HCT116 (cell line): ENCODE data around the gene CMPK1. TPM values are rescaled to one million over a fixed set of nuclear protein-coding genes. Genes with fewer than 3 reads are reported as not detected.

Experiments used
- ATAC-seq: fragments of 200-7000 bp; cut with Tn5 transposase; 2 replicates; pipeline ENCODE4 v1.9.1; 2020; ENCODE audit warnings: mild to moderate bottlenecking, moderate library complexity
- BruUV-seq: library from RNA; stranded (reverse); fragments of 400-500 nt; replicated peaks from 2 replicates; lab custom pipeline; 2021; lab: Mats Ljungman, UMichigan
- CTCF ChIA-PET: fragments of 300-600 bp; sonication (Branson Sonifier 250); formaldehyde crosslinking; loops from one replicate; lab custom pipeline; 2021; ENCODE audit warnings: antibody characterized with exemption; lab: Charles Lee
- POLR2A ChIA-PET: fragments of 300-600, 350-600 bp; sonication (Branson Sonifier 250); formaldehyde crosslinking; loops from one replicate; lab custom pipeline; 2021; ENCODE audit warnings: antibody characterized with exemption; lab: Charles Lee
- RAD21 ChIA-PET, 2 experiments: fragments of 300-600 bp; sonication (Branson Sonifier 250); formaldehyde crosslinking; loops; one replicate each; lab custom pipeline; 2023; ENCODE audit warnings: low total read pairs in 2 of 2; ENCODE audit not compliant: uncharacterized antibody in 2 of 2, unreplicated experiment in 2 of 2, low non-redundant PET in 1 of 2; lab: Charles Lee
- DNase-seq: peaks from one replicate; pipeline ENCODE4 v3.0.0-alpha.2; 2010; ENCODE audit warnings: low read depth, low spot score
- H2AFZ ChIP-seq: fragments of 200-600 bp; shearing (Covaris generic), sonication (generic); 2 replicates; pipeline ENCODE4 v1.6.1; 2017; ENCODE audit warnings: low read depth, mixed run types, mixed read lengths, antibody characterized with exemption, low read length; ENCODE audit not compliant: poor library complexity, severe bottlenecking
- H3K27ac ChIP-seq: 2 replicates; pipeline ENCODE4 v1.5.1; 2012; ENCODE audit warnings: low read depth, low read length
- H3K27me3 ChIP-seq: fragments of 200-600 bp; sonication (generic); 2 replicates; pipeline ENCODE4 v1.6.1; 2016; ENCODE audit warnings: mixed run types, low read length, mixed read lengths; ENCODE audit not compliant: insufficient read depth
- H3K36me3 ChIP-seq, 2 experiments: fragments of 200-500 bp in 1 of 2; fragments of 200-600 bp in 1 of 2; sonication (Bioruptor generic) in 1 of 2; sonication (generic) in 1 of 2; 2 replicates each; pipeline versions ENCODE4 v1.5.1 to v1.6.1; 2014 to 2016; ENCODE audit warnings: low read length in 2 of 2, inconsistent platforms in 1 of 2, mixed read lengths in 1 of 2, mixed run types in 1 of 2; ENCODE audit not compliant: insufficient read depth in 2 of 2, control insufficient read depth in 1 of 2
- H3K4me1 ChIP-seq, 2 experiments: fragments of 200-600 bp in 1 of 2; sonication (generic) in 1 of 2; 2 replicates each; pipeline versions ENCODE4 v1.5.1 to v1.6.1; 2012 to 2017; ENCODE audit warnings: low read length in 2 of 2, inconsistent platforms in 1 of 2, mild to moderate bottlenecking in 1 of 2, mixed read lengths in 1 of 2, mixed run types in 1 of 2, moderate library complexity in 1 of 2; ENCODE audit not compliant: insufficient read depth in 2 of 2, control insufficient read depth in 1 of 2
- H3K4me2 ChIP-seq: fragments of 200-600 bp; sonication (generic); 2 replicates; pipeline ENCODE4 v1.6.1; 2017; ENCODE audit warnings: mixed run types, low read length, mixed read lengths
- H3K4me3 ChIP-seq, 2 experiments: fragments of 200-600 bp in 1 of 2; sonication (generic) in 1 of 2; replicated peaks in 1 of 2; 2 replicates each; pipeline ENCODE4 v1.5.1; 2011 to 2016; ENCODE audit warnings: low read length in 2 of 2, control low read depth in 1 of 2, low read depth in 1 of 2, mild to moderate bottlenecking in 1 of 2, mixed read lengths in 1 of 2, mixed run types in 1 of 2
- H3K79me2 ChIP-seq: fragments of 200-600 bp; sonication (generic); 2 replicates; pipeline ENCODE4 v1.6.1; 2017; ENCODE audit warnings: mild to moderate bottlenecking, mixed run types, low read length, moderate library complexity, mixed read lengths; ENCODE audit not compliant: insufficient read depth
- H3K9ac ChIP-seq: fragments of 200-600 bp; sonication (generic); 2 replicates; pipeline ENCODE4 v1.6.1; 2016; ENCODE audit warnings: low read length, mixed read lengths
- H3K9me2 ChIP-seq: fragments of 200-600 bp; sonication (generic), shearing (Covaris generic); 2 replicates; pipeline ENCODE4 v1.6.1; 2017; ENCODE audit warnings: mixed run types, mild to moderate bottlenecking, moderate library complexity; ENCODE audit not compliant: insufficient read depth
- H3K9me3 ChIP-seq, 2 experiments: fragments of 200-500 bp in 1 of 2; fragments of 200-600 bp in 1 of 2; sonication (Bioruptor generic) in 1 of 2; sonication (generic) in 1 of 2; 2 replicates each; pipeline ENCODE4 v1.6.1; 2014 to 2017; ENCODE audit warnings: low read length in 2 of 2, mixed read lengths in 2 of 2, inconsistent platforms in 1 of 2, low read depth in 1 of 2, mild to moderate bottlenecking in 1 of 2, mixed run types in 1 of 2, moderate library complexity in 1 of 2; ENCODE audit not compliant: control insufficient read depth in 1 of 2, insufficient read depth in 1 of 2
- H4K20me1 ChIP-seq: fragments of 200-600 bp; sonication (generic), shearing (Covaris generic); 2 replicates; pipeline ENCODE4 v1.6.1; 2017; ENCODE audit warnings: mixed run types, mild to moderate bottlenecking, moderate library complexity; ENCODE audit not compliant: insufficient read depth
- ATF3 ChIP-seq: IDR thresholded peaks from 2 replicates; pipeline ENCODE4 v1.6.1; 2012
- CBX3 ChIP-seq: IDR thresholded peaks from 2 replicates; pipeline ENCODE4 v1.6.1; 2012; ENCODE audit warnings: low read depth
- CEBPB ChIP-seq: IDR thresholded peaks from 2 replicates; pipeline ENCODE4 v1.6.1; 2012; ENCODE audit warnings: low read depth
- CTCF ChIP-seq, 3 experiments: fragments of 200-600 bp in 1 of 3; sonication (generic) in 1 of 3; IDR thresholded peaks in 2 of 3; conservative IDR thresholded peaks in 1 of 3; 2 replicates each; pipeline ENCODE4 v1.5.1; 2012 to 2017; ENCODE audit warnings: low read depth in 2 of 3, low read length in 2 of 3, antibody characterized with exemption in 1 of 3, borderline replicate concordance in 1 of 3, control low read depth in 1 of 3, mild to moderate bottlenecking in 1 of 3, mixed read lengths in 1 of 3, mixed run types in 1 of 3, moderate library complexity in 1 of 3; ENCODE audit not compliant: insufficient read depth in 1 of 3
- EGR1 ChIP-seq: IDR thresholded peaks from 2 replicates; pipeline ENCODE4 v1.6.1; 2012; ENCODE audit warnings: low read depth
- ELF1 ChIP-seq: IDR thresholded peaks from 2 replicates; pipeline ENCODE4 v1.6.1; 2012; ENCODE audit warnings: low read depth, borderline replicate concordance
- EZH2 ChIP-seq: fragments of 200-600 bp; sonication (generic); IDR thresholded peaks from 2 replicates; pipeline ENCODE4 v1.6.1; 2017; ENCODE audit warnings: antibody characterized with exemption, mixed run types
- EZH2phosphoT487 ChIP-seq: fragments of 200-600 bp; IDR thresholded peaks from 2 replicates; pipeline ENCODE4 v1.6.1; 2018; ENCODE audit warnings: antibody characterized with exemption, borderline replicate concordance
- JUND ChIP-seq: IDR thresholded peaks from 2 replicates; pipeline ENCODE4 v1.6.1; 2012
- MAX ChIP-seq: IDR thresholded peaks from 2 replicates; pipeline ENCODE4 v1.6.1; 2012
- POLR2A ChIP-seq: IDR thresholded peaks from 2 replicates; pipeline ENCODE4 v1.7.0; 2011; ENCODE audit warnings: borderline replicate concordance; ENCODE audit not compliant: insufficient read depth, insufficient read length; ENCODE audit errors: extremely low read depth
- RAD21 ChIP-seq: IDR thresholded peaks from 2 replicates; pipeline ENCODE4 v1.6.1; 2012; ENCODE audit warnings: low read depth, mild to moderate bottlenecking
- REST ChIP-seq: IDR thresholded peaks from 2 replicates; pipeline ENCODE4 v1.6.1; 2012; ENCODE audit warnings: low read depth
- SP1 ChIP-seq: IDR thresholded peaks from 2 replicates; pipeline ENCODE4 v1.6.1; 2012; ENCODE audit warnings: low read depth
- SRF ChIP-seq: IDR thresholded peaks from 2 replicates; pipeline ENCODE4 v1.6.1; 2012; ENCODE audit warnings: low read depth
- TCF7L2 ChIP-seq: IDR thresholded peaks from 2 replicates; pipeline ENCODE4 v1.7.0; 2011; ENCODE audit warnings: borderline replicate concordance, inconsistent platforms; ENCODE audit not compliant: insufficient read depth, insufficient read length; ENCODE audit errors: extremely low read depth
- YY1 ChIP-seq: IDR thresholded peaks from 2 replicates; pipeline ENCODE4 v1.6.1; 2011; ENCODE audit warnings: low read length, low read depth, moderate library complexity, mild to moderate bottlenecking; ENCODE audit not compliant: insufficient replicate concordance; ENCODE audit errors: extremely low read depth
- ZBTB33 ChIP-seq: IDR thresholded peaks from 2 replicates; pipeline ENCODE4 v1.6.1; 2011; ENCODE audit warnings: mild to moderate bottlenecking, low read length, moderate library complexity; ENCODE audit not compliant: insufficient replicate concordance; ENCODE audit errors: extremely low read depth
- intact Hi-C: fragments of 100-400 bp; cut with micrococcal nuclease; formaldehyde crosslinking; loops from 2 replicates; pipeline ENCODE4 v1.10.0; 2022
- total RNA-seq: library from RNA; stranded (reverse); gene quantifications from one replicate; pipeline ENCODE4 v1.2.1, GENCODE V29; 2021; ENCODE audit not compliant: unreplicated experiment

The CMPK1 gene
- total RNA-seq, 1 experiment from 2014 or later = 78.4 TPM

GRCh38 chr1:47390843-47391242 is 57.3 kb downstream of the CMPK1 start:
- ATAC-seq = no peak
- Histone ChIP-seq H3K9me3 (no peaks in the 10 kb centered on the region), H3K4me3 (no peak overlapping the region), H4K20me1 (no peaks in the 10 kb centered on the region)
- RAD21 ChIA-PET = no interaction called here
- intact Hi-C loops = no loop called here
- no TSS peak for BruUV-seq
- no peak for TF ChIP-seq MAX
- no peak for TF ChIP-seq EZH2
- no peak for TF ChIP-seq EZH2phosphoT487
- no peak for TF ChIP-seq REST
- no peak for TF ChIP-seq ELF1
- no peak for TF ChIP-seq SP1
- no peak for TF ChIP-seq RAD21
- no peak for TF ChIP-seq EGR1
- TF ChIP-seq JUND = no peak
- TF ChIP-seq SRF = no peak
- TF ChIP-seq YY1 = no peak
- TF ChIP-seq CTCF (IDR thresholded peaks at IDR 0.05 in 2 of 3, conservative IDR thresholded peaks at IDR 0.05 in 1 of 3; ENCODE audit: borderline replicate concordance in 1 of 3, insufficient read depth in 1 of 3, low read depth in 2 of 3, low read length in 2 of 3) = no peak
- TF ChIP-seq ATF3 = no peak
- TF ChIP-seq TCF7L2 = no peak
- TF ChIP-seq CEBPB = no peak
- TF ChIP-seq ZBTB33 = no peak
- TF ChIP-seq CBX3 = no peak
- no peak for TF ChIP-seq POLR2A
- TF ChIP-seq, all 23 proteins: peak for 0
- H3K79me2 ChIP-seq = no peaks in the 10 kb centered on the region
- H3K36me3 ChIP-seq = no peaks in the 10 kb centered on the region
- H2AFZ ChIP-seq = no peak overlapping the region
- H3K27ac ChIP-seq = no peak overlapping the region
- H3K27me3 ChIP-seq = no peaks in the 10 kb centered on the region
- H3K9me2 ChIP-seq = no peaks in the 10 kb centered on the region
- no peak overlapping the region for H3K9ac ChIP-seq
- no peak for DNase-seq
- no peaks in the 10 kb centered on the region for H3K4me1 ChIP-seq
- ChIA-PET POLR2A (no interaction called here), CTCF (interaction anchor here (1.3 to 4.0 kb wide), 5 partner anchors 17 to 336 kb away, joined by 3 to 48 read pairs (median 14); partner anchors contain the start of gene FOXD2)
- H3K4me2 ChIP-seq = no peak overlapping the region
